ENCODE data around the gene SIGLEC1. TPM values are rescaled to one million over a fixed set of nuclear protein-coding genes. Genes with fewer than 3 reads are reported as not detected.

Gene SIGLEC1
- total RNA-seq, 2 donors from 2014 or later, result not detected

Other genes starting within 250 kb of the SIGLEC1 start
- gene ATRN, start 241.6 kb downstream of the SIGLEC1 start, total RNA-seq, result 10 to 100 TPM in 1 of 2 donors, 1 to 10 TPM in 1; 8.5 to 10.8 TPM
- gene GFRA4, start 49.2 kb downstream of the SIGLEC1 start, total RNA-seq, result not detected
- not detected for gene ADAM33, start 30.6 kb downstream of the SIGLEC1 start, total RNA-seq
- gene HSPA12B, start 20.1 kb upstream of the SIGLEC1 start, total RNA-seq, result not detected
- 10 to 100 TPM; 40.7 to 66.0 TPM for gene ADISSP, start 55.2 kb upstream of the SIGLEC1 start, total RNA-seq
- gene SPEF1, start 68.8 kb upstream of the SIGLEC1 start, total RNA-seq, result under 1 TPM; 0.24 TPM
- gene CENPB, start 74.1 kb upstream of the SIGLEC1 start, total RNA-seq, result 10 to 100 TPM; 42.3 to 82.1 TPM
- gene CDC25B, start 83.7 kb upstream of the SIGLEC1 start, total RNA-seq, result 100 to 1,000 TPM in 1 of 2 donors, 10 to 100 TPM in 1; 86.7 to 117 TPM
- 10 to 100 TPM; 10.8 to 14.8 TPM for gene AP5S1, start 107.9 kb upstream of the SIGLEC1 start, total RNA-seq
- 10 to 100 TPM; 27.9 to 34.4 TPM for gene MAVS, start 134.2 kb upstream of the SIGLEC1 start, total RNA-seq
- 10 to 100 TPM; 61.1 to 64.3 TPM for gene PANK2, start 176.8 kb upstream of the SIGLEC1 start, total RNA-seq